GM19324 (cell line): Measurements from ENCODE around the gene TOB2.
A peak's percentile ranks its signal among the peaks of the same experiment; 100 is the strongest.
"Not testable (repeated sequence)": the region's sequence is repeated elsewhere in the genome, so short reads cannot be mapped to it uniquely, and the experiment has no call there.

Experiments used
- ATAC-seq: cut with Tn5 transposase; IDR thresholded peaks from one replicate; pipeline ENCODE4 v1.9.1; 2021; ENCODE audit warnings: mild to moderate bottlenecking, moderate library complexity; ENCODE audit not compliant: unreplicated experiment, low FRiP score

TOB2 gene

DNA sequence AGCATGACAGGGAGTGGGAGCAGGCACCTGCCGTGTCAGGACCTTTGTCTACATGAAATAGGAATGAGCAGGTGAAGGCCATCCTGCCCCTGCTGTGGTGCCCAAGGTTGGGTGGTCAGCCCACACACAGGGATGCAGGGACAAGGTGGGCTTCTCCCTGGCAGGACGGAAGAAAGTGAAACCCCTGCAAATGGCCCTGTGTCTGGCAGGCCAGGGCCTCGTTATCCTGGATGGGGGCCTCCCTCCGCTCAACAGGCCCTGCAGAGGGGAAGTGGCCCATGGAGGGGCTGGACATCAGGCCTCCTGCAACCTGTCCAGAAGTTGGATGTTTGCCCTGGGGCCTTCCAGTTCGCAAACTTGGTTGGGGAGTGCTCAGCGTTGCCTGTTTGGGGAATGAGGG is 14.9 kb downstream of the TOB2 start:
- ATAC-seq, result no peak

DNA sequence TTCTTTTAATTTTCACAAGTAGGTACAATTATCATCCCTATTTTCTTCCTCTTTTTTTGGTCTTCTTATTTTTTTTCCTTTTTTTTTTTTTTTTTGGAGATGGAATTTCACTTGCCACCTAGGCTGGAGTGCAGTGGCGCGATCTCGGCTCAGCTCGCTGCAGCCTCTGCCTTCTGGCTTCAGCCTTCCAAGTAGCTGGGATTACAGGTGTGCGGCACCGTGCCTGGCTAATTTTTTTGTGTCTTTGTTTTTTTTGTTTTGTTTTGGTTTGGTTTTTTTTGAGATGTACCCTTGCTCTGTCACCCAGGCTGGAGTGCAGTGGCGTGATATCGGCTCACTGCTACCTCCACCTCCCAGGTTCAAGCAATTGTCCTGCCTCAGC is 16.7 kb downstream of the TOB2 start:
- ATAC-seq, result no peak

DNA sequence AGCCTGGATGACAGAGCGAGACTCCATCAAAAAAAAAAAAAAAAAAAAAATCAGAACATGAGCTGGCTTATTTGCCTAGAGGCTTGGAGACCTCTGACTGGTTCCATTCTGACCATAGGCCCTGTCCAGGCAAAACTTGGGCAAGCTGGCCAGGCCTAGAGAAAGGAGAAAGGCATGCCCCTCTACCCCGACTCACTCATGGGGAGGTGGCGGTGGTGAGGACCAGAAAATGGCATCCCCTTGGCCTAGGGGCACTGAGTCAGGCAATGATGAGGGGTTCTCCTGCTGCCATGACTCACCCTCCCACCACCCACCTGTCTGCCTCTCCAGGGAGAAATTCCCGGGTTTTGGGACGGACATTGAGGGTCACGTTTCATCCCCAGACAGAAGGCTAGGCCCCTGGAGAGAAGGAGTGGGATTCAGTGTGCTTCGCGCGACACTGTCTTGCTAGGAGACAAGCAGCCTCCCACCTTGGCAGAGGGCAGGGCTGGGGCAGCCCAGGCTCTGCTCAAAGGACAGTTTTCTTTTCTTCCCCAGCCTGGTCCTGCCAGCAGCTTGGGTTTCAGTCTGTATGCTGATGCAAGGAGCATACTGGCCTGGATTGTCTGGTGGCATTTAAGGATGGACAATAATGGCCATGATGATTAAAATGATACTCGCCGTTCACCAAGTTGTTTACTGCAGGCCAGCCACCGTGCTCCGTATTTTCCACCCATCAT is 17.2 kb downstream of the TOB2 start:
- ATAC-seq, result no peak

DNA sequence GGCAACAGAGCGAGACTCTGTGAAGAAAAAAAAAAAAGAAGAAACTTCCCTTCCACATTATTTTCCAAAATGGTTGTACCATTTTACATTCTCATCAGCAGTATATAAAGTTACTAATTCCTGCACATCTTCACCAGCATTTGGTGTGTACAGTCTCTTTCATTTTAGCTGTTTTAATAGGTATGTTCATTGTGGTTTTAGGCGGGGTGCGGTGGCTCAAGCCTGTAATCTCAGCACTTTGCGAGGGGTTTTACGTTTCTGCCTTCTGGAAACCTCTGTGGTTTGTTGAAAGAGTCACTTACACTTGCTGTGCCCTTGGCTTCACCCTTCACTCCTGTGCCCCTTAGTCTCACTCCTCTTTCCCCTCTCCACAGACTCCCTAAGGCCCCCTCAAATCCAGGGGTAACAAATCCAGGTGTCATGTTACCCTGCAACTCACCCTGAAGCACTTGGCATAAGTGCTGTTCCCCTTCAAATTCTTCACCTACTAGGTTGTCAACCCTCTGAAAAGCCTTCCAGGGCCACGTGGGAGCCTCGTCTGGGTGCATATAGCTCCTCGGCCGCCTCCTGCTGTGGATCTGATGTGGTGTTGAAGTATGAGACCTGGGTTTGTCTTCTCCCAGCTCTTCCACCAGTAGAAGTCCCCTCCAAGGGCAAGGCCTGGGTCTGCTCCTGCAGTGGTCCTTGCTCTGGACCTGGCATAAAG is 20.8 kb downstream of the TOB2 start:
- no peak for ATAC-seq

DNA sequence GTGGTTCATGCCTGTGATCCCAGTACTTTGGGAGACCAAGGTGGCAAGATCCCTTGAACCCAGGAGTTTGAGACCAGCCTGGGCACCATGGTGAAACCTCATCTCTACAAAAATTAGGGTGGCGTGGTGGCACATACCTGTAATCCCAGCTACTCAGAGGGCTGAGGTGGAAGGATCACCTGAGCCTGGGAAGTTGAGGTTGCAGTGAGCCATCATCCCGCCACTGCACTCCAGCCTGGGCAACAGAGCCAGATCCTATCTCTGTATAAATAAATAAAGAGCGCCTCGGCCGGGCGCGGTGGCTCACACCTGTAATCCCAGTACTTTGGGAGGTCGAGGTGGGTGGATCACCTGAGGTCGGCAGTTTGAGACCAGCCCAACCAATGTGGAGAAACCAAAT is 27.9 kb downstream of the TOB2 start:
- ATAC-seq, result no peak

DNA sequence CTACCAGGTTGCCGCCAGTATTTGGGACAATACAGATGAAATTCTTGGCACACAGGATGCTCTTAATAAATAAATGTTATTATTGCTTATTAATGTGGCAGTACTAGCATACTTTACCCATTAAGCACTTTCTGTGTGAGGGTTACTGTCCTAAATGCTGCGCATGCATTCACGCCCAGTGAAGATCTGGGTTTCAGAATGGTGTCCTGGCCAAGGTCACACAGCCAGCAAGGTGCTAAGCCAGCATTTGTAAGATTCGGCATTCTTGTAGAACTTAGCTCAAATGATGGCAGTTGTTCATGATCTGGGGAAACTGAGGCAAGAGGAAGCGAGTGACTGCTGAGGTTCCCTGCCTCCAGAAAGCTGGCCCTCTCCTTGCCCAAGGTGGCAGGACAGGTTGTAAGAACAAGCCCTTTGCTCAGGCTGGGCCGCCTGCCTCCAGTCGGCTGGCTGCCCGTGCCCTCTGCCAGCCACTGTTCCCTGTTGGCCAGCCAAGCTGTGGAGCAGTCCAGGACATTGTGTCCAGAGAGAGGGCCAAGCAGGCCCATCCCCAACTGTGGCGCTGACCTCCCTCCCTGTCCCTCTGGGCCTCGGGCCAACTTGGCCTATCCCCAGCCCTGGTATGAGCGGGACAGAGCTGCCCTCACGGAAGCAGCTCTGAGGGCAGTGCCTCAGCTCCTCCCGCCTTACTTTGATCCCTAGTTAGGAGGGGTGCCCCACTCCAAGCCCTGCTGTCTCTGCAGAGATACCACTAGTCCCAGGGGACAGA is 28.8 kb downstream of the TOB2 start:
- no peak for ATAC-seq

DNA sequence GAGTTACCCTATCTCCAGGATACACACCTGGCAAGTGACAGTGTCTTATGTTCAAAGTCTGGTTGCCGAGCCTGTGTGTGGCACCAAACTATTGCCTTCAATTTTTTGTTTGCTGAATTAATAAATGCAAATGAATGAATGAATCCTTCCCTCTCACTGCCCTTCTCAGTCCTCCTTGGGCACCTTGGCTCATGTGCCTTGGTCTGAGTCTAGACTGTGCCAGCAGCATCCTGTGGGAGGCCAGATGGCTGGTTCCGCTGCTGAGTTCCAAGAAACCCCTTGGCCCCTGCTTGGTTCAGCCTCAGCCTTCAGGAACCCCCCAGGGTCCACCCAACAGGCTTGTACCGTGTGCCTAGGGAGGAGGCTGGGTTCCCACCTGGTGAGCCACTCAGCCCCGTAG is 31.0 kb downstream of the TOB2 start:
- ATAC-seq, result no peak

DNA sequence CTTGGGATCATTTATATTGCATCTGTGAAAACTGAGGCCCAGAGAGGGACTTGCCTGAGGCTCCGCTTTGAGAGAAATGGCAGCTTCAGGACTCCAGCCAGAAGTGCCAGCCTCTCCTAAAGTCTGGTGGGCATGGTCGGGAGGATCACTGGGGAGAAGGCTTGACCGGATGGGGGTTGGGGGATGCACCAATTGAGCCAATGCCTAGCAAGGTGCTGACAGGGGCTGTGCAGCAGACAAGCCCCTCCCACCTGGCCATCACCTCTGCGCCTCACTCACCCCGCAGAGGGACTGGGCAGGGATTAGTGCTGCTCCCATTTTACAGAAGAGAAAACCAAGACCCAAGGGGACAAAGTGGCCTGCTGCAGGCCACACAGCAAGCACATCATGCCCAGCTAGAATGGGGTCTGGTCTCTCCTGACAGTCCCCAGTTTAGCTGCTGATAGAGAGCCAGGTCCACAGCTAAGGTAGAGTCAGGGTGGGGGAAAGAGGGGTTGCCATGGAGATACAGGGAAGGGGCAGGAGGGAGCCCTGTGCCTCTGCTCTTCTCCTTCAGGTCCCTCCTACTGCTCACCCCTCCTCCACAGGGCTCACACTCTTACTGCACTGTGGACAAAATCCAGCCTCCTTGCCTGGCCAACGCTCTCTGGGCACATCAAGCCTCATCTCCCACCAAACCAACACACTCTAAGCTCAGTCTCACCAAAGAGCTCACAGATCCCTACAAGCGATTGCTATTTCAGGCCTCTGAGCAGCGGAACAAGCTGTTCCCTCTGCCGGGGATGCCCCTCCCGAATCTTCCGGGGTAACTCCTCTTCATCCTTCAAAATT is 35.4 kb downstream of the TOB2 start:
- ATAC-seq, result no peak

DNA sequence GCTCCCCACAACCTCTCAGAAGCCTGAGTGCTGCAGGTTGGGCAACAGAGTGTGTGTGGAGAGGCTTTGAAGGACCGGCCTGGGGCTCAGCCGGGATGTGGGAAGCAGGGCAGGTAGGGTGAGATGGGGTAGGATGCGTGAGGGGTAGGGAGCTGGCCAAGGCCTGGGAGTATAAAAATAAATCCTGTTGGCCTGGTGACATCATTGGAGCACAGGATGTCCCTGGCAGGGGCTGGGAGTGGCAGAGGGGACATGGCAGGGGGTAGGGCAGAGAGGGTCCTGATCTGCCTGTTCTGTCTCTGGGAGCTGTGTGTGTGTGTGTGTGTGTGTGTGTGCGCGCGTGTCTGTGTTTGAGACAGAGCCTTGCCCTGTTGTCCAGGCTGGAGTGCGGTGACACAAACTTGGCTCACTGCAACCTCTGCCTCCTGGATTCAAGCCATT is 36.3 kb downstream of the TOB2 start:
- no peak for ATAC-seq

DNA sequence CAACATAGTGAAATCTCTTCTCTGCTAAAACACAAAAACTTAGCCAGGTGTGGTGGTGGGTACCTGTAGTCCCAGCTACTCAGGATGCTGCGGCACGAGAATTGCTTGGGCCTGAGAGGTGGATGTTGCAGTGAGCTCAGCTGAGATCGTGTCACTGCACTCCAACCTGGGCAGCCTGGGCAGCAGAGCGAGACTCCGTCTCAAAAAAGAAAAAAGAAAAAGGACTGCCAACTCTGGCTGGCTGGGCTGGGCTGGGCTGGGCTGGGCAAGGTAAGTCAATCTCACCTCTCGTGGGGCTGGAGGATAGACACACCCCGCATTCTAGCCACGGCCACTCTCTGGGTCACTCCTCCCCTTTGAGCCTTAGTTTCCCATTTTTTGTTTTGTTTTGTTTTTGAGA is 37.9 kb downstream of the TOB2 start:
- ATAC-seq, result no peak

DNA sequence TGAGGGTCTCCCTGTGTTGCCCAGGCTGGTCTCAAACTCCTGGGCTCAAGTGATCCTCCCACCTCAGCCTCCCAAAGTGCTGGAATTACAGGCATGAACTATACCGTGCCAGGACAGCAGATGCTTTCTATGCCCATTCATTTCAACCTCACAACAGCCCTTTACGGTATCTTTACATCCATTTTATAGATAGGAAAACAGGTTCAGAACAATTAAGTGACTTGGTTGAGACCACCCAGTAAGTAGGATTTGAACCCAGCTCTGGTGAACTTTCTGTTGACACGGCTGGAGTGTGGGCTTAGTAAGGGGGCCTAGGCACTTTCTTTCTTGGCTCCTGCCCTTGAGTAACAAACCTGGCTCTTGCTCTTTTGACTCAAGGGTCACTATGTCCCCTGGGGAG is 39.2 kb downstream of the TOB2 start:
- ATAC-seq, result no peak

DNA sequence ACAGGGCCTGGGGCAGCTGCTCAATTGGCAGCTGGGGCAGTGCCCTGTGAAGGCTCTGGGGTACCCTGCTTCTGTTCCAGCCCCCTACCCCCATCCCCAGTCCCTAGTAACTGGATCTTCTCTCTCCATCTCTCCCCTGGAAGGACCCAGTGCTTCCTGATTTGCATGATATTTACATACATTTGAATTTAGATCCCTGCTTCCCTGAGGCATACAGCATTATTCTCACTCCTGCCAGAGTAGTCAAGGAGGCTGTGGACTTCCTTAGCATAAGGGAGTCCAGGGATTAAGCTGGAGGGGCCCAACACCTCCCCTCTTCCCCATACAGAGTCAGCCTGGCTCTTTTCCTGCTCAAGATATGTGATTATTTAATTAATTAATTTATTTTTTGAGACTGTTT is 40.2 kb downstream of the TOB2 start:
- no peak for ATAC-seq

DNA sequence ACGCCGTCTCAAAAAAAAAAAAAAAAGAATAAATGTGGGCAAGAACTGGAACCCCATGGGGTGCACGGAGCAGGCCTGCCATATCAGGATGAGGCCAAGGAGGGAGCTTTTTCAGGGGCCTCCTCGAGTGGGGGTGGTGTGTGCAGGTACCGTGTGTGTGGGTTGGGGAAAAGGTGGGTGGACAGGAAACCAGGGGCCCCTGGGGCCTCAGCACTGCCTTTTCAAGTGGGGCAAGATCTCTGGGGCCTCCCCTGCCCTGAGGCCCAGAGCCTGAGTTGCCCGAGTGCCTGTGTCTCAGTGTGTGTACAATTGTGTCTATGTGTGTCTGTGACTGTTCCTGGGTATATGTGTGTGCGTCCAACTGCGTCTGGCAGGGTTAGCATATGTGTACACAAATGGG is 41.0 kb downstream of the TOB2 start:
- no peak for ATAC-seq

DNA sequence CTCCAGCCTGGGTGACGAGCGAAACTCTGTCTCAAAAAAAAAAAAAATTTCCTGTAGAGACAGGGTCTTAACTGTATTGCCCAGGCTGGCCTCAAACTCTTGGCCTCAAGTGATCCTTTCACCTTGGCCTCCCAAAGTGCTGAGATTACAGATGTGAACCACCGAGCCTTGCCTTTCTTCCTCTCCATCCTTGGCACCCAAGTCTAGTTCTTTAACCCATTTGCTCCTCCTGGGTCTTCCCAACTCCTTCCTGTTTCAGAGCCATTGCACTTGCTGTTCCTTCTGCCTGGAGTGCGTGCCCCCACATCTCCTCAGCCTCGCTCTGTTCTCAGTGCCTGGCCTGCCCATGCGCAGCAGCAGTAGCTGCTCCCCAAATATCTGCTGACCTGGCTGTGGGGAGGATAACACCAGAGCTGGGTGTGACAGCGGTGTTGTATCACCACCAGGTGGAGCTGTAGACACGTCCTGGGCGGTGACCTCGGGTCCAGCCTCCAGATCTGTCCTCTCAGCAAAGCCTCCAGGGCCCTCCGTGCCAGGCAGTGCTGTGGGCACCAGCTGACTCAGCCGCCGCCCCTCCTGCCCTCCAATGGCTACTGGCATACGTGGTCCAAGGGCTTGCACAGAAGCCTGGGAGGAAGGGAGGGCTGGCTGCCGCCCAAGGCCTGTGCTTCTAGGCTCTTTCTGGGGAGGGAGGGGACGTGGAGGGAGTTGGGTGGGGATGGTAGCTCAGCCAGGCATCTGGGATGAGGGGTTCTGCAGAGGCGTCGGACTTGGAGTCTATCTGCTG is 42.9 kb downstream of the TOB2 start:
- ATAC-seq, result peak; percentile 67

DNA sequence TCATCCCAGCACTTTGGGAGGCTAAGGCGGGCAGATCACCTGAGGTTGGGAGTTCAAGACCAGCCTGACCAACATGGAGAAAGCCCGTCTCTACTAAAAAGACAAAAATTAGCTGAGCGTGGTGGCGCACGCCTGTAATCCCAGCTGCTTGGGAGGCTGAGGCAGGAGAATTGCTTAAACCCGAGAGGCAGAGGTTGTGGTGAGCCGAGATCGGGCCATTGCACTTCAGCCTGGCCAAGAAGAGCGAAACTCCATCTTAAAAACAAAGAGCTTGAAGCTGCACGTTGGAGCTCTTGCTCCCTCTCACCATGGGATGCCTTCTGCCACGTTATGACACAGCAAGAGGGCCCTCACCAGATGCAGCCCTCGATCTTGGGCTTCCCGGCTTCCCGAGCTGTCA is 43.8 kb downstream of the TOB2 start:
- not testable (repeated sequence) for ATAC-seq

DNA sequence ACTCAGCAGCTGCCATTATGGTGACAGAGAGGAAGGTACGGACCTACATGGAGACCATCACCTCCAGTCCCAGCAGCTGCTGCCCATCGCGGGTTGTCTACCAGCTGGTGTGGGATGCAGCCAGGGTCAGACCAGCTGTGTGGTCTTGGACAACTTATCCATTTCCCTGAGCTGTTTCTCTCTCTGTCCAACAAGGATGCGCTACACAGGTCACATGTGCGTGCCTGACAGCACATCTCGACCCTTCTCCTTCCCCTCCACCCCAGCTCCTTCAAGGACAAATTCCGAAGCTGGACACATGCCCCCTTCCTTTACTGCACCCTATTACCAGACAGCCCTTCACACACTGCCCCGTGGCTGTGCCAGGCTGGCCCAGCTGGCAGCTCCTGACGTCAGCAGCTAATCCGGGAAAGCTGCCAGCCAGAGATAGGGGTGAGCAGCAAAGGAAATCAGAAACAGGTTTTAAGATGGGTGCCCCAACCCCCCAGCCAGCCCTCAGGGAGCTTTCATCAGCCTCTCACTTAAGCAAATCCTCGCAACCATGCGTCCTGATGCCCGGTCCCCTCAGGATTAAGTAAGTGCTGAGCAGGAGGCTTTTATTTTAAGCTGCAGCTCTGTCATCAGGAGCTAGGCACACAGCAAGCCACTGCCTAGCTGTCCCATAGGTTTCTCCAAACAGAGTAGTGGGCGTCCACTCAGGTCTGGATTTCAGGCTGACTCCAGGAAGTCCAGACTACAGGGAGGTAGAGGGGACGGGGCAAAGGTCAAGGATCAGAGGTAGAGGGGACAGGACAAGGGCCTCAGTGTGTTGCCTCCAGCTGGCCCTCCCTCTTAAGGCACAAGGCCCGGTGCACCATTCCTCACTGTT is 44.6 kb downstream of the TOB2 start:
- ATAC-seq, result no peak

DNA sequence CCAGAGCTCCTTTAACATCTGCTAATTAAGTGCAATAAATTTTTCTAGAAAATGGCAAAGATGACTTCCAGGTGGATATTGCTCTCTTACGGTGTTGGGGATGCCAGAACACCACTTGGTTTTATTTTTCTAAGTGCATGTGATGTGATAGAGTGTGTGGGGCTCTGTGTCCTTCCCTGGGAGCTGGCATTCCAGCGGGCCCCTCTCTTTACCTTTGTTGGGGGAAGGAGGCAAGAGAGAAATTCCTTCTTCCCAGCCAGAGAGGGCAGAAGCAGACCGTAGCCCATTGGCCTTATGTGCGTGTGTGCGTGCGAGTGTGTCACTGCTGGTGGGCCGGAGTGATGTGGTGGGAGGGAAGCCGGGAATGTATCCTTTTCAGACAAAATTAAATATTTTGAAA is 47.7 kb downstream of the TOB2 start:
- ATAC-seq, result no peak

DNA sequence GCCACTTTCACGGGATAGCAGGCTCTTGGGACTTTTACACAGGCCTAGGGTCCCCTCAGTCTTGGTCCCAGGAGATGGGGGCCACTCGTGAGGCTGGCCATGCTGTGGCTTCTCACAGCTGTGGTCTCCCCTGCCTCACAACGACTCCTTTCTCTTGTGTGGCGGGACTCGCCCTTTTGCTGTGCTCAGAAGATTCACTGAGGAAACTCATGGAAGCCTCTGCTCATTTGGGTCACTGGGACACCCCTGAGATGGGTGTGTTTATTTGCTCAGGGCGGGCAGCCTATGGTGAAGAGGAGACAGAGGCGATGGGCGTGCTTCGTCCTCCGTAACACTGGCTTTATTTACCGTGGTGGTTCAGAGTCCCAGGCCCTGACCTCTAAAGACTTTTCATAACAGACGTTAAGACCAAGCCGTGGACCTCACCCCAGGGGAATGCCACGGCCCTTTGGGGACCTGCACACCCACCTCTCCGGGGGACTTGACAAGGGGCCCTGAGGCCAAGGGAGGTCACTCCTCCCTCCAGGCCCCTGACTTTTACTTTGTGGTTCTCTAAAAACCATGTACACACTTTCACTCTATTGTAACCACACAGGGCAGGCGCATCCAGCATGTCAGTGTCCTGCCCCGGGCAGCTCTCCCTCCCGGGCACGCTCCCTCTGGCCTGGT is 49.3 kb downstream of the TOB2 start:
- no peak for ATAC-seq
